ENCODE measurements around the gene IGFBP2. TPM values are rescaled to one million over a fixed set of nuclear protein-coding genes. Genes with fewer than 3 reads are reported as not detected.

Gene IGFBP2
- total RNA-seq, 1 experiment from 2014 or later, result 363 TPM

- no peak overlapping the region for H3K4ac ChIP-seq (ENCODE audit: low read depth, low read length)
- TF ChIP-seq CTCF (conservative IDR thresholded peaks at IDR 0.05), result no peak
- peak overlapping the region; percentile 88 to 99 (median 94); a peak in 6 of 7 replicates for H3K27ac Mint-ChIP-seq
- H3K4me1 ChIP-seq (ENCODE audit: insufficient read depth, low read length), result peaks cover 5% of the 10 kb centered on the region; the same call in 1 of the 2 replicates
- no peak overlapping the region for H3K14ac ChIP-seq (ENCODE audit: insufficient read depth, low read length)
- H3K9ac ChIP-seq (ENCODE audit: extremely low read depth, insufficient read length, low read length), result peak overlapping the region; percentile 22
- no peak overlapping the region for H2AFZ ChIP-seq (ENCODE audit: low read length)
- peaks cover 36% of the 10 kb centered on the region for H3K23me2 ChIP-seq (ENCODE audit: insufficient read length, low read depth, low read length, poor library complexity, severe bottlenecking)
- H3K4me3 Mint-ChIP-seq, result peak overlapping the region; percentile 97 to 100
- H4K20me1 ChIP-seq (ENCODE audit: control insufficient read depth, insufficient read depth, insufficient read length), result no peaks in the 10 kb centered on the region
- H3K36me3 Mint-ChIP-seq (ENCODE audit: insufficient read depth in 1 of 3, low read depth in 3 of 3), result peaks cover 21 to 28% (median 24%) of the 10 kb centered on the region in 3 experiments
- no peak overlapping the region for H3K23ac ChIP-seq (ENCODE audit: insufficient read length, low read depth, low read length)
- no peak overlapping the region for H3K27ac ChIP-seq (ENCODE audit: insufficient read length, low read depth, low read length)
- no peak overlapping the region for H4K91ac ChIP-seq (ENCODE audit: insufficient read length, low read depth, low read length)
- H2AK5ac ChIP-seq (ENCODE audit: insufficient read length, low read length), result no peak overlapping the region
- H3K4me1 Mint-ChIP-seq, result peaks cover 55 to 67% of the 10 kb centered on the region in 2 experiments
- no peaks in the 10 kb centered on the region for H3K9me3 ChIP-seq (ENCODE audit: control insufficient read depth, low read depth, low read length)
- H2BK120ac ChIP-seq (ENCODE audit: low read depth, low read length, poor library complexity, severe bottlenecking), result no peak overlapping the region
- H3K79me2 ChIP-seq (ENCODE audit: insufficient read depth, low read length), result peaks cover 23% of the 10 kb centered on the region; the same call in 1 of the 2 replicates
- peaks cover 0 to 3% of the 10 kb centered on the region in 2 experiments; a peak in 2 of 5 replicates for H3K9me3 Mint-ChIP-seq
- H3K18ac ChIP-seq (ENCODE audit: insufficient read length, low read depth, low read length), result no peak overlapping the region
- no peak overlapping the region for H2BK5ac ChIP-seq (ENCODE audit: insufficient read length, low read length)
- WGBS (ENCODE audit: extremely low coverage, insufficient read length, low lambda C conversion rate), result no CpG with 5 or more reads among the region's 7 CpGs
- H3K4me2 ChIP-seq (ENCODE audit: insufficient read depth, insufficient read length, low read length), result peak overlapping the region; percentile 96
- no peak overlapping the region for H2BK15ac ChIP-seq (ENCODE audit: low read depth, low read length)
- H3K27me3 Mint-ChIP-seq (ENCODE audit: low read depth), result peaks cover 23% of the 10 kb centered on the region
- DNase-seq, result no peak
- H2BK12ac ChIP-seq (ENCODE audit: insufficient read length, low read depth, low read length), result no peak overlapping the region
- peaks cover 3% of the 10 kb centered on the region for H3K79me1 ChIP-seq (ENCODE audit: insufficient read depth, low read depth, low read length, poor library complexity, severe bottlenecking)
- no peak overlapping the region for H4K5ac ChIP-seq (ENCODE audit: insufficient read length, low read depth, low read length)
- H3T11ph ChIP-seq (ENCODE audit: low read length), result no peak overlapping the region
- H2BK20ac ChIP-seq (ENCODE audit: low read depth, low read length, poor library complexity, severe bottlenecking), result no peak overlapping the region
- no peaks in the 10 kb centered on the region for H3K27me3 ChIP-seq (ENCODE audit: insufficient read depth, low read length)
- H4K8ac ChIP-seq (replicated peaks; ENCODE audit: insufficient read length, low read depth, low read length), result no peak overlapping the region
- H3K56ac ChIP-seq (ENCODE audit: insufficient read length, low read depth, low read length), result no peak overlapping the region
Observed at GRCh38 chr2:216635171-216635570, 2.0 kb downstream of the IGFBP2 start.
